Right renal pelvis (tissue), 4 donors: Measurements from ENCODE around the gene RAB11FIP4. TPM values are rescaled to one million over a fixed set of nuclear protein-coding genes. Genes with fewer than 3 reads are reported as not detected.

Source experiments
- DNase-seq, 4 donors: peaks; one replicate each; pipeline ENCODE4 v3.0.0-alpha.2; 2013; ENCODE audit warnings: low read depth in 4 of 4, low spot score in 3 of 4, missing footprints in 1 of 4
- polyA plus RNA-seq, 4 donors: library from polyadenylated mRNA; unstranded; fragments of 120-200 nt; gene quantifications; one replicate each; pipeline ENCODE4 v1.2.1, GENCODE V29; 2013; ENCODE audit not compliant: insufficient read length in 4 of 4

Gene RAB11FIP4
- polyA plus RNA-seq, 4 donors: 14.8 to 15.7 (median 15.4) TPM

DNA sequence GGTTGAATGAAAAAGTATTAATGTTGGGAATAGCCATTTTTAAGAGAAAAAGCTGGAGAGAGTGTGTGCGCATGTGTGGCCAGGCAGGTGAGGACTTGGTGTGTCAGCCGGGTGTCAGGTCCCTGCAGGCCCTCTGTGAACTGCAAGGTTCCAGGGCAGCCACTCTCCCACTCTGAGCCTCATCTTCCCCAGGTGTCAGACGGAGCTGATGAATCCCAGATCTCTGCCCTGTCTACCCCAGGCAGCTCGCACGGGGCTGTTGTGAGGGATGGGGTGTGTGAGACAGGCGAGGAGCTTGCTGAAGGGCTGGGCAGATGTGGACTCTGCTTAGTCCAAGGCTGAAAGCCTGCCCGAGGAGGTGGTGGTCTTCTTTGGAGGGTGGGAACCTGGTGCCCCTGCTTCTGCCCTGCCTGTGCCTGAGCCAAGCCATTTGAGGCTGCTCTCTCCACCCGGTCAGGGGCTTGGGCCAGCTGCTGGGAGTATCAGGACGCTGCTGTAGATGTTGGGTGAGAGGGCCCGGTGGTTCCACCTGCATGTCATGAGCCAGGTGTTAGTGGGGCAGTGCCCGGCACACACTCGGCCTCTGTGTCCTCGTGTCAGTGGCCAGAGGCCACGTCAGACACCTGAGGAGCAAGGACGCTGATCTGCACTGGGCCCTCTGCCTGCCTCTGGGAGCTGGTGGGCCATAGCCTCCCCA is 122.4 kb downstream of the RAB11FIP4 start:
- DNase-seq: no peak

- no peak for DNase-seq
These were observed 123.8 kb downstream of the RAB11FIP4 start for GRCh38 chr17:31515267-31515666.

- no peak for DNase-seq
These were observed 126.0 kb downstream of the RAB11FIP4 start for GRCh38 chr17:31517524-31517923.

DNA sequence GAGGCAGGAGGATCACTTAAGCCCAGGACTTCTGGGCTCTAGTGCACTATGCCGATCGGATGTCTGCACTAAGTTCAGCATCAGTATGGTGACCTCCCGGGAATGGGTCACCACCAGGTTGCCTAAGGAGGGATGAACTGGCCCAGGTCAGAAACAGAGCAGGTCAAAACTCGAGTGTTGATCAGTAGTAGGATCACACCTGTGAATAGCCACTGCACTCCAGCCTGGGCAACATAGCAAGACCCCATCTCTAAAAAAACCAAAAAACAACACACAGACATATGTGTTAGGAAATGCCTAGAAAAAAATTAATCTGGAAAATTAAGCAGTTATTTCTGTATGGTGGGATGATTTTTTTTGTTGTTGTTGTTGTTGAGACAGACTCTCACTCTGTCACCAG is 127.0 kb downstream of the RAB11FIP4 start:
- no peak for DNase-seq

DNA sequence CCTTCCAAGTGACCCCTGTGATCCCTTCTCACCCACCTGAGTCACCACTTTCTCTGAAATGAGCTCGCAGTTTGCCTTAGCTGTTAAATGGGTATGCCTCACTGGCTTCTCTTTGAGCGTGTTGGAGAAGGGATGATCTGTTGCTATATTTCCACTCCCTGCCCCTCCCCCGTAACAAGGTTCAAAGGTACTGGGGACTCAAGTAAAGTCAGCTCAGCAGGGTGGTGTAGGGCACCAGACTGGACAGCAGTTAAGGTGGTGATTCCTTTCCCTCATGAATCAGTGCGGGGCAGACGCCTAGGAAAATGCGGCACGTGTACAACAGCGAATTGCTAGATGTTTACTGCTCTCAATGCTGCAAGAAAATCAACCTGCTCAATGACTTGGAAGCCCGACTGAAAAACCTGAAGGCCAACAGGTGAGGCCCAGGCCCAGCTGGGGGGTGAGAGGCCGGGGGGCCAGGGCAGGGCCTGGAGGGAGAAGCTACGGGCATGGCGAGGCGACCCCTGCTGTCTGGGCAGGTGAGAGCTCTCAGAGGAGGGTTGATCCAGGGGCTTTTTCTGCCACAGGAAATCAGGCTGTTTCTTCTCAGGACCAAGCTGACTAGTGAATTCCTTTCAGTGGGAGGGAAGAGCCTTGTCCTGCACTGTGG is 130.3 kb downstream of the RAB11FIP4 start:
- DNase-seq: no peak

DNA sequence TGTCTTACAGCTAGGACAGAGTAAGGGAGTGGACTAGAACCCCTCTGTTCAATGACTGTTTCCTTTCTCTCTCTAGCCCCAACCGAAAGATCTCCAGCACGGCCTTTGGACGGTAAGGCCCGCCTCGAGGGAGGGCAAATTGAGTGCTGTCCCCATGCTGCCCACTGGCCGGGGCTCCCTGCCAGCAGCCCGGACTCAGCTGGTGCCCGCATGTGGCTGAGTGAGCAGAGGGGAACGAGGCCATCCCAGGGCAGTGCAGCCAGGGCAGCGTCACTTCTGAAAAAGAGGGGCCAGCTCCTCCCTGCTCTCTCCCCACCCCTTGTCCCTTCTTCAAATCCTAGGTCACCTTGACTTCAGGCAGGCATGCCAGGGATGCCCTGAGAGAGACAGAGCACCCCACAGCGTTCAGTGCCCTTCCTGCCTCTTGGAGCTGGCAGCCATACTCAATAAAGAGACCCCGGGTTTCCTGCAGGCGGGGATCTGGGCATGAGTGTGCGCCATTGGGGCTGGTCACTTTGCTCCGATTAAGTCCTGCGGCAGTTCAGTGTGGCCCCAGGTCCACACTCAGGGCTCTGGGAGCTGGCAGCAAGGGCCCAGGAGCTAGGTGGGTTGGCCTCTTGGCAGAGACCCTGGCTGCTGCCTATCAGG is 130.9 kb downstream of the RAB11FIP4 start:
- DNase-seq: no peak

- DNase-seq: no peak
These were observed 131.6 kb downstream of the RAB11FIP4 start for GRCh38 chr17:31522987-31523495.

- no peak for DNase-seq
These were observed 132.6 kb downstream of the RAB11FIP4 start for GRCh38 chr17:31523862-31524730.

- peak in 3 of 4 donors; percentile 42 to 44 (median 44) for DNase-seq
These were observed 133.7 kb downstream of the RAB11FIP4 start for GRCh38 chr17:31524926-31525800.

DNA sequence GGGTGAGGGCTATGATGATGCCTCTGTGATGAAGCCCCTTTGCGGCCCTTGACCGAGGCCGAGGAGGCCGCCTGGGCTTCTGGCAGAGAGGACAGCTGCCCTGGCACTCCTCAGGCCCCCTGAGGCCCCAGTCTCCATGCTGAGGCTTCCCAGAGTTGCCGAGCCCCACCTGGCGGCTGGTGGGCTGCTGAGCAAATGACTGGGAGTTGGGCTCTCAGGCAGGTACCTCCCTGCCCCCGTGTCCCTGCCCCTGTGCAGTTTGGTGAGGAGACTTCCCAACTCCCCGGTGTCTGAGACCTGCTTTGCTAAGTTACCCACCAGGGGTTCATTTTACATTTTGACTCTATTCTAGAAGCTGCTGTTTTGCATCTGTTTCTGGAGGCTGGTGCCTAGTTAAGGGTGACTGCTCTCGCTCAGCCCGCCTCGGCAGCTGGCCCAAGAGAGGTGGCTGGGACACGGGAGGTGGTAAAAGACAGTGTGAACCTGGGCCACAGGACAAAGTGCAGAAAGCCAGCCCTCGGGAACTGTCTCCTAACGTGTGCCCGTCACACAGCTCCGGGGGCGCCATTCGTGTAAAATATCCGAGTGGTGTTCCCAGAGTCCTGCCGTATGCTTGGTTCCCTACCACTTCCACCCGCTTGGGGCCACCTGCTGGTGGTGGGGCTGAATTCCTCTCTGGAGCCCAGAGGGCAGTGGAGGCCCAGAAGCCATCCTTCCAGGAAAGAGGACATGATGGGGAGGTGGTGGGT is 134.5 kb downstream of the RAB11FIP4 start:
- DNase-seq: no peak

- no peak for DNase-seq
These were observed 136.1 kb downstream of the RAB11FIP4 start for GRCh38 chr17:31527606-31528005.

- no peak for DNase-seq
These were observed 136.9 kb downstream of the RAB11FIP4 start for GRCh38 chr17:31528291-31528874.

GRCh38 chr17:31529841-31530251 is 138.4 kb downstream of the RAB11FIP4 start:
- no peak for DNase-seq

DNA sequence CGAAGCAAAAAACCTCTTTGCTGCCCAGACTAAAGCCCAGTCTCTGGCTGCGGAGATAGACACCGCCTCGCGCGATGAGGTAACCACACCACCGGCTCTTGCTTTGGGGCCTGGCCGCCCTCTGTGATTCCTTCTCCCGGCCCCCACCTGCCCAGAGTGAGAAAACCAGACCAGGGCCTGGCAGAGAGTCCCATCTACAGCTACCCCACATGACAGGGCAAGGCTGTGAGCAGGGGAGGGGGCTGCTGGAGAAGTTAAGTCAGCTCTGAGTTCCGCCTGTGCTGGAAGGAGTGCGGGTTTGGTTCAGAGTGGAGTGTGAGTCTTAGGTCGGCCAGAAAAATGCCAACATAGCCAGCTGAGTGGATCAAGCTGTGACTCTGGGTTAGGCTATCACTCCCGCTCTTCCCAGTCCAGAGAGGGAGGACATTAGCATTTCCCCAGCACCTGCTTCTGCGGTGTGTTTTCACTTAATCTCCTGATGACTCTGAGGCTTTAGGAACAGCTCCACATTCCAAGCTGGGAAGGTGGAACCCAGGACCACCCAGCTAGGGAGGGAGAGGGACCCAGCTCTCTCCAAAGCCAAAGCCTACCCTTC is 139.0 kb downstream of the RAB11FIP4 start:
- DNase-seq: no peak

DNA sequence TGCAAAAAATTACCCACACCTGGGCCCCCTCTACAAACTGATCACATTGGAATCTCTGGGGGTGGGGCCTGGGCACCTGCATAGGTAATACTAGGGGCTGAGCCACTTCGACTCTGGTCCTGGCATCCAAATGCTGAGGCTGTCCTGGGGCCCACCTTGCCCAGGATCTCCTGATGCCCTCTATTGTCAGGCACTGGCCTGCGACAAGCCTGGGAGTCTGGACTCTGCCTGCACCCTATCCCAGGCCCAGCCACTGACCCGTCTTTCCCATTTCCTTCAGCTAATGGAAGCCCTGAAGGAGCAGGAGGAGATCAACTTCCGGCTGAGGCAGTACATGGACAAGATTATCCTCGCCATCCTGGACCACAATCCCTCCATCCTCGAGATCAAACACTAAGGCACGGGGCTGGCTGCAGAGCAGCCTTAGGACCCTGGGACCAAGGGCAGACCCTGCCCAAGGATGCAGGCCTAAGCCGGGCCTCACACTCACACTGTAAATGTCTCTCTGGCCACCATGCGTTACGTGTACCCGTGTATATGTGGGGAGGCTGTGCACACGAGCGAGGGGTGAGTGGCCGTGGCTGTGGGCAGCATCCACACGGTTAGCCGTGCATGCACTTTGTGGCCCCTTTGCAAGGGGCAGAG is 140.0 kb downstream of the RAB11FIP4 start:
- no peak for DNase-seq

GRCh38 chr17:31532081-31532480 is 140.6 kb downstream of the RAB11FIP4 start:
- DNase-seq: no peak

- no peak for DNase-seq
These were observed 141.1 kb downstream of the RAB11FIP4 start for GRCh38 chr17:31532526-31532925.
